HG03442 (cell line): ENCODE measurements around the gene KCNG1.

ENCODE experiments used
- ATAC-seq: cut with Tn5 transposase; IDR thresholded peaks from one replicate; pipeline ENCODE4 v1.9.1; 2021; ENCODE audit warnings: mild to moderate bottlenecking, moderate library complexity; ENCODE audit not compliant: unreplicated experiment

Gene KCNG1

GRCh38 chr20:51036226-51036625 lies 13.3 kb upstream of the KCNG1 start:
- no peak for ATAC-seq

GRCh38 chr20:51034988-51035656 lies 12.2 kb upstream of the KCNG1 start:
- no peak for ATAC-seq

DNA sequence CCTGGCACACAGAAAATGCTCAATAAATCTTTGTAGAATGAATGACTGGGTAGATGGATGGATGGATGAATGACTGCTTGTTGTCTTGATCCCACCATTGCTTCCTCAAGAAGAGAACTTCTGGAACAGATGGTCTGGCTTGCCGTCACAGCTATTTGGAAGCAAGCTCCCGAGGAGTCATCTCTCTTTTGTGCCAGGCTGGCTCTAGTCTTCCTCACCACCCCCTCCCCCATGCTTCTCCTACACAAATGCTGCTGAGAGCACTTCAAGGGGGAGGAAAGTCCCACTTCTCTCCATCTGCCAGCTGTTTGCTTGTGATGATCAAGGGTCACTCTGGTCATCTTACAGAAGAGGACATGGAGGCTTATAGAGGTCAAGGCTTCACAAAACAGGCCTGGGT lies 11.6 kb upstream of the KCNG1 start:
- no peak for ATAC-seq

GRCh38 chr20:51029963-51030920 lies 7.3 kb upstream of the KCNG1 start:
- no peak for ATAC-seq

DNA sequence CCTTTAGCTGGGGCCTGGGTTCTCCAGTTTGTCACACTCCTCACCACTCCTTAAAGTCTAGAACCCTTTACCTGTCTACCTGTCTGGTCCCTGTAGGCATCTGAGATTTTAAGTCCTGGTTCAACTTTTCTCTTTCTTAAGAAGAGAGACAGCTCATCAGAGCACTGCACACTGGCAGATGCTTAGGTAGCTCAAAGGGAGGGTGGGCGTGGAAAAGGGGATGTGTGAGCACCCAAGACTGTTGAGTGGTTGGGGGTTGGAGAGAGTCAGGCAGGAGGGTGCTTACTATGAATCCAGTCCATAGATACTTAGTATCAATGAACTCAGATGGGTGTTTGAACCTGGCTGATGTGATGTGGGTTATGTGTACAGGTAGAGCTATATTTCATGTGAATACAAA lies 6.6 kb upstream of the KCNG1 start:
- no peak for ATAC-seq

DNA sequence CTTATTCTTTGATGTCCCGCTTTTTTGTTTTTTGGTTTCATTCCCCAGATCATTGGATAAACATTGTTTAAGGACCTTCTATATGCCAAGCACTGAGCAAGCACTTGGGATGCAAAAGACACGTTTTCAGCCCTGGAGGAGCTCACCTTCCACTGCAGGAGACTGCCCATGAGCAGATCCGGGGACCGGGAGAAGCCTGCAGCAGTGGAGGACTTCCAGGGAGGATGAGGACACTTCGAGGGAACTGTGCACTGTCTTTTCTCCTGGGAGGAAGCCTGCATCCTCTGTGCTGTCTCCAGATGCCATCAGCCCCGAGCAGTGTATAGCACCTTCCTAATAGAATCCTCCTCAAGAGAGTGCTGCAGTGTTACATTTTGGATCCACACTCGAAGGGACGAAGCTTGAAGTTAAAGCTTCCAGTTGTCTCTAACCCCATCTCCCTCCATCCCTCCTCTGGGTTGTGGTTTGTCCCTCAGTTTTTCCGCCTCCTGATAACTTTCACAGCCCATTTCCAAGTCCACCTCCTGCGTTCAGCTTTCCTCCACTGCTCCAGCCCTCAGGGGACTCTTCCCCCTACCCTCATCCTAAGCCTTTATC lies 5.8 kb upstream of the KCNG1 start:
- ATAC-seq, result no peak

GRCh38 chr20:51027035-51027795 lies 4.3 kb upstream of the KCNG1 start:
- ATAC-seq, result no peak

DNA sequence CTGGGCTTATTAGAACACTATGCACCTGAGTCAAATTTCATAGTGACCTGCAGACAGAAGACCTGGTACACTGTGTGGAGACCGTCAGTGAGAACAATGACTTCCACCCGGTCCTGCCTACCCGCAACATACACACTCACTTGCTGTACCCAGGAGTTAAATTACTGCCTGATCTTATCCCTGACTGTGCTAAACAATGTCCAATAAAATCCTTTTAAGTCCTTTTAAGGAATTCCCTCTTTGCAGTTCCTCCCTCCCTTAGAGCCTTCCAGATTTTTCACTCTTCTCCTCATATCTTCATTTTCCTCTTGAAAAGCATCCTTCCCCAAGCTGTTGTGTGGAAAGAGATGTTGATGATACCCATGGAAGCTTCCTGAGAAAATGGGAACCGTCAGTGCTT lies 3.4 kb upstream of the KCNG1 start:
- ATAC-seq, result no peak

DNA sequence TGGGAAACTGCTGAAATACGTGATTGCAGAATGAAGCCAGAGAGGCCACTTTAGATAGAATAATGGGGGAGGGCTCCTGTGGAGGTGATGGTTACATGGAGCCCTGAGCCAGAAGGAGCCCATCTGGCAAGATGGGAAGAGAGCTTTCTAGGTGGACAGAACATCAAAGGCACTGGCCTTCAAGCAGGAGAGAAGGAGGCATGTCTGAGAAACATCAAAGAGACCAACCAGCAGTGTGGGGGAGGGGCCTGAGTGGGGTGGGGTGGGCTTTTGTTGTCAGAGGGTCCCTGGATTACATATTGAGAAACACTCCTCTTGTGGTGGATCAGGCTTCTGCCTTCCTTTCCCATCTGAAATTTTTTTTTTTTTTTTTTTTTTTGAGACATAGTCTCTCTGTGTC lies 1.9 kb upstream of the KCNG1 start:
- no peak for ATAC-seq

GRCh38 chr20:51023617-51024155 lies 779 bp upstream of the KCNG1 start:
- no peak for ATAC-seq

DNA sequence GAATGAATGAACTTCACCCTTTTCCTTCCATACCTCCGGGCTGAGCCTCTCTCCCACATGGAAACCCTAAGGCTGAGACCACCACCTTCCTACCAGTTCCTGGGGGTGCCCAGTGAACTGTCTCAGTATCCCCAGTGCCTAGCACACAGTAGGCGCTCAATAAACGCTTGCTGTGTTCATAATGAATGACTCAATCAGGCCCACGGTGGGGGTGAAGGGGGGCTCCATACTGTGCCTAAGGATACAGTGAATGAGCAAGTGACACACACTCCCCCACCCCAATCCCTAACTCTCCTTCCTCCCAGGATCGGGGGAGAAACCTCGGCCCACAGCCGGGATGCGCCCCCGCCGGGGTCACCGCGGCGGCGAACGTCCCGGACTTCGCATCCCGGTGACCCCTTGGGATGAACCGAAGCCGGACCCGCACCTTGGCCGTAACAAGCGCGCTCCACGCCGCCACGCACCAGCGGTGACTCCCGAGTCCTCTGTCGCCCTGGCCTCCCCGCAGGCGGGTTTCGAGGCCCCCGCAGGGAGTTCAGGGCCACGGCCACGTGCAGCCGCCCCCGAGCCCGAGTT lies 592 bp downstream of the KCNG1 start:
- ATAC-seq, result no peak

DNA sequence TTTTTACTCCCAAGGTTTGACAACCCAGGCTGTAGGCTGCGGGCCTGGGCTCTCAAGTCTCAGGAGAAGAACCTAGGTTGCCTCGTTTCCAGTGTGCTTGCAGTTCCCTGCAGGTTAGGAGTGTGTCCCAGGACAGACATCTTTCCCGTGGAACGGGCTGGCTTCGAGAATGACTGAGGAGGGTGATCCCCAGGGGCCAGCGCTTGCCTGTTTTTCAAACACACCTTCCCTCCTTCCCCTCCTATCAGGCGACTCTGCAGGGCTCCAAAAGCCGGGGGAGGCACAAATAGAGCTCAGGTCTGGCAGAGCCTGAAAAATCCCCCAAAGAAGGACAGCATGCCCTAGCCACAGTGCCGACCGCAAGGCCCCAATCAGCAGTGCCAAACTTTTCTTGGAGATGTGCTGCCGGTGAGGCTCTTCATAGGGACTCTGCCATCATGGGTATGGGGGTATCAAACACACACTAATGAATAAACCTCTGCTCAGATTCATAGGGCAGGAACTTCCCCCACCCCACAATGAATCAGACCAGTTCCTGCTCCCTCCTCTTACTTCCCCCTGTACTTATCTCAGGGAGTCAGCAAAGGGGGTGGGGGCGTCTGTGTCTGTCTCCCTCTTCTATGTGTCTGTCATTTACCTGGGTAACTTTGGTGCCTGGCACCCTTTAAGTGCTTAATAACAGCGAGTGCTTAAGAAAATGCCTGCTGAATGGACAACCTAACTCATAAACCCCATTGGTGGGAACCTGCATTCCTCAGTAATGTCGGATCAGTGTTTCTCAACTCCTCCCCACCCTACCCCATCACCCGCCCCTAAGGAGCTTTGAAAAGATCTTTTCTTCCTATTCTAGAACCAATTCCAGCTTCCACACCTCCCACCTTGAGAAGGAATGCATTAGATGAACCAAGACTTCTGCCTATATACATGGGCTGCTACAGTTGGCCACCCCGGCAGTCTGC lies 1.6 kb downstream of the KCNG1 start:
- no peak for ATAC-seq

GRCh38 chr20:51020657-51021056 lies 2.2 kb downstream of the KCNG1 start:
- no peak for ATAC-seq

- ATAC-seq, result no peak
Measured at GRCh38 chr20:51019656-51020592, 3.0 kb downstream of the KCNG1 start.

- ATAC-seq, result no peak
Measured at GRCh38 chr20:51017251-51017650, 5.7 kb downstream of the KCNG1 start.

DNA sequence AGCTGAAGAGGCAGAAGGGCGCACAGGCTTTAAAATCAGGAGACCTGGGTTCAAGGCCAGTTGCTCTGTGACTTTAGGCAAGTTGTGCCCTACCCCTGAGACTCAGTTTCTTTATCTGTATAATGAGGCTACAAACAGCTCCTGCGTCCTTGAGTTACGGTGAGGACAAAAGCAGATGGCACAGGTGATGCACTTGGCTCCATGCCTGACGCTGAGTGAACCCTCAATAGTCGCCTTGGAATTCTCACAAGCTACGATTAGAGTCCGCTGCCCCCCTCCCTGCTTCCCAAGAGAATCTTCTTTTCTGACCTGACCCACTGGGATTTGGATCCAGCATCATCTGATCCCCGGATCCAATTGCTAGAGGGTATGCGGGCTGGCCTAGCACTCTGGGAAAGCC lies 6.4 kb downstream of the KCNG1 start:
- no peak for ATAC-seq

DNA sequence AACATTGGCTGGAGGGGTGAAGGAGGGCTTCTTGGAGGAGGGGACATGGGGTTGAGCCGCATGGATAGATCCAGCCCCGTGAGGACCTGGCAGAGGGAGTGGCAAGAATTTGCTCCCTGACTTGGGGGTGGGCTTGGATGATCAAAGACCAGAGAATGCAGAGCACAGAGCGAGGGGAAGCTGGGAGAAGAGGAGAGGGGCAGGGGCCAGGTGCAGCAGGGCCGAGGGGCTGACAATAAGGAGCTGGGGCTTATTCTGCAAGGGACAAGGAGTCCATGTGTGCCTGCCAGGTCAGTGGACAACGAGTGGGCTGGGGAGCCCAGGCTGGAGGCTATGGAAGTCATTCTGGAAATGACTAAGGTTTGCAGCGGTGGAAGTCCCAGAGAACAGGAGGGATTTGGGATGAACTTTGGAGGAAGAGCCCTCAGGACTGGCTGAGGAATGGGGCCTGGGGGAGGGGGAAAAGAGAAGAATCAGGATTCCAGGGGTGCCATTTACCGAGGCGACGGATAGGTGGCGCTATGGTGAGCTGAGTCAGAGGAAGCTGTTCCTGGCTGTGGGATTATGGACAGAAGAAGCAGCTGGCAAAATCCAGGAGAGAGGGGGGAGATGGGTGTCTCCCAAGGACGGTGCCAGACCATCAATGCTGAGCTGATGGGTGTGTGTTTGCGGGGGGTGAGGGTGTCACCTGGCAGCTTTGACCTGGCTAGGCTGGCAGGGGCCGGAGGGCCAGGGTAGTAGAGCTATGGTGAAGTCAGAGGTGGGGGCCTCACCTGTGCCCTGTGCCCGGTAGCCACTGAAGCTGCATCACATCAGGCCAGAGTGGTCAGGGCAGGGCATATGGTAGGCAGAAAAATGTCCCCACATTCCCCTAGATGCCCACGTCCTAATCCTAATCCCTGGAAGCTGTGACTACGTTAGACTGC lies 7.8 kb downstream of the KCNG1 start:
- no peak for ATAC-seq
